AG09309 (cell line): Measurements from ENCODE around the gene OMP.

Experiments used
- DNase-seq: peaks from one replicate; pipeline ENCODE4 v3.0.0-alpha.2; 2010; ENCODE audit warnings: low read depth
- H3K4me3 ChIP-seq: 2 replicates; pipeline ENCODE4 v1.5.1; 2011; ENCODE audit warnings: mild to moderate bottlenecking, low read depth, low read length, moderate library complexity; ENCODE audit not compliant: control insufficient read depth
- TF ChIP-seq, protein P1 (sequence below): IDR thresholded peaks from 2 replicates; pipeline ENCODE4 v1.5.1; 2011; ENCODE audit warnings: mild to moderate bottlenecking, low read depth, low read length, inconsistent platforms; ENCODE audit not compliant: insufficient read depth, control insufficient read depth; ENCODE audit errors: missing control alignments

Gene OMP

DNA sequence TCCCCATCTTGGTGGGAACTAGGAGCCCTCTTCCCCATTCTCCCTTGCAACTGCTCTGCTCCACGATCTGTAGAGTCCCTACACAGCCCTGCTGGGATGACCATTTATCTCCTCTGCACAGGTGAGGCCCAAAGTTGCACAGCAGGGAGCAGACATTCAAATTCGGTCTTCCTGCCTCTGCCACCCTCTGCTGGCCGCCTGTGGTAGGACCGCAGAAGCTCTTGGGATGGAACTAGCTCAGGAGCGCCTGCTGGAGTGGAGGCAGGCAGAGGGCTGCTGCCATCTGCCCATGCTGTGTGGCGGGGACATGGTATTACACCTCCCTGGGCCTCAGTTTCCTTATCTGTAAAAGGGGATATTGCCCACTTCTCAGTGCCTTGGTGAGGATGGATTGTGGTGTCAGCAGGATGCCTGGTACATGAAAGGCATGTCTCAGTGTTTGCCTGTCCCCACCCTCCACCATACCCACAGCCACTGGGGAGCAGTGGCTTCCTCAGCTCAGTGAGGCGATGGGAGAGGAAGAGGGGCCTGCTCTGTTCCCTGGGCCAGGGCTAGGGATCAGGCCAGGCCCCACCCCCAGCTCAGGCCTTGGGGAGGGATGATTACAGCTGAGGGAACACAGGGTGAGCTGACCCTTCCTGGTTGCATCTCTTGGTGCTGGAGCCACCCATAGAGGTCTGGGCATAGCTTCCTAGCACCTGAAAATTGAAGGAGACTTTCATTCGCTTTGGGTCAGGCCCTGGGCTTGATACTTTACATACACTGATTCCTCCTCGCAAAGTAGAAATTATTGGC lies 11.3 kb upstream of the OMP start:
- no peak overlapping the region for H3K4me3 ChIP-seq
- TF ChIP-seq, protein P1, sequence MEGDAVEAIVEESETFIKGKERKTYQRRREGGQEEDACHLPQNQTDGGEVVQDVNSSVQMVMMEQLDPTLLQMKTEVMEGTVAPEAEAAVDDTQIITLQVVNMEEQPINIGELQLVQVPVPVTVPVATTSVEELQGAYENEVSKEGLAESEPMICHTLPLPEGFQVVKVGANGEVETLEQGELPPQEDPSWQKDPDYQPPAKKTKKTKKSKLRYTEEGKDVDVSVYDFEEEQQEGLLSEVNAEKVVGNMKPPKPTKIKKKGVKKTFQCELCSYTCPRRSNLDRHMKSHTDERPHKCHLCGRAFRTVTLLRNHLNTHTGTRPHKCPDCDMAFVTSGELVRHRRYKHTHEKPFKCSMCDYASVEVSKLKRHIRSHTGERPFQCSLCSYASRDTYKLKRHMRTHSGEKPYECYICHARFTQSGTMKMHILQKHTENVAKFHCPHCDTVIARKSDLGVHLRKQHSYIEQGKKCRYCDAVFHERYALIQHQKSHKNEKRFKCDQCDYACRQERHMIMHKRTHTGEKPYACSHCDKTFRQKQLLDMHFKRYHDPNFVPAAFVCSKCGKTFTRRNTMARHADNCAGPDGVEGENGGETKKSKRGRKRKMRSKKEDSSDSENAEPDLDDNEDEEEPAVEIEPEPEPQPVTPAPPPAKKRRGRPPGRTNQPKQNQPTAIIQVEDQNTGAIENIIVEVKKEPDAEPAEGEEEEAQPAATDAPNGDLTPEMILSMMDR = peak; percentile 96
- no peak for DNase-seq

DNA sequence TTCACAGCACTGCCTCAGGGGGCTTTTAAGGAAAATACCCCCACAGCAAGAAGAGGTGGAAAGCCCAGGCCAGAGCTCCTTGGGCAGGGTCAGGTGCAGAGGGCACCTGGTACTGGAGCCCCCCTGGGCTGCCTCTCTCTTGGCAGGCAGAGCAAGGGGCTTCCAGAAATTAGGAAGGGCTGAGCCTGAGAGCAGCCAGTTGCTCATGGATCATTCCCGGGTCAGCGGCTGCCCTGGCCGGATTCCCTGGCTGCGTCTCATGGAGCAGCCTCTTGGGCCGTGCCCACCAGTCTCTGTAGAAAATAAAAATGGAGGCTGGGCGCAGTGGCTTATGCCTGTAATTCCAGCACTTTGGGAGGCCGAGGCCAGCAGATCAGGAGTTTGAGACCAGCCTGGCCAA lies 10.3 kb upstream of the OMP start:
- H3K4me3 ChIP-seq = no peak overlapping the region
- DNase-seq = no peak
- TF ChIP-seq, protein P1 = no peak

DNA sequence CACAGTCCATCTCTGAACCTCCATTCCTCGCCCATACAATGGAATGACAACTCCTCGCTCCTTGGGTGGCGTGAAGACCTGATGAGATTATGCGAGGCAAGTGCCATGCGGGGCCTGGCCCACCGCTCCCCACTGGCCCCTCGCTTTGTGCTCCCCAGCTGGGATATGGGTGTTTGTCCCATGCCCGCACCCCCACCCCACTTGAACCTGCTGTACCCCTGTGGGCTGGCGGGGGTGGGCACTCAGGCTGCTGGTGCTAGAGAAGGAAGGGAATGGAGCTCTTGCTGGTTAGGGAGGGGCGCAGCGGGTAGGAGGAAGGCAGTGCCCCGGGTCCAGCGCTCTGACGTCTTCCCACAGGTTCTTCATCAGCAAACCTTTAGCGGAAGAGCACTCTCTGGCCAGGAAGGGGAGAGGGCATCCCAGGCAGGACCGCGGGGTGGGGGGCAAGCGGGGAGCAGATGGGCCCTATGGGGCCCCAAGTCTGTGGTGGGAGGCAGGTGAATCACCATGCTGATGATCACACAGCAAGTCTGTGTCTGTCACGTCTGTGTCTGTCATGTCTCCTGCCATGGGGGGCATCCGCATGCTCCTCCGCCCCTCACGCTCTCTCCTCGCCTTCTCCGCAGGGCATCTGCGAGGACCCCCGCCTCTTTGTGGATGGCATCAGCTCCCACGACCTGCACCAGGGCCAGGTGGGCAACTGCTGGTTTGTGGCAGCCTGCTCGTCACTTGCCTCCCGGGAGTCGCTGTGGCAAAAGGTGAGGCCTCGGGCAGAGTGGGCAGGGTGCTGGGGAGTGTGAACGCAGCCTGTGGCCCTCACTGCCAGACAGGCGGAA lies 9.4 kb upstream of the OMP start:
- TF ChIP-seq, protein P1 = no peak
- no peak overlapping the region for H3K4me3 ChIP-seq
- DNase-seq = no peak

DNA sequence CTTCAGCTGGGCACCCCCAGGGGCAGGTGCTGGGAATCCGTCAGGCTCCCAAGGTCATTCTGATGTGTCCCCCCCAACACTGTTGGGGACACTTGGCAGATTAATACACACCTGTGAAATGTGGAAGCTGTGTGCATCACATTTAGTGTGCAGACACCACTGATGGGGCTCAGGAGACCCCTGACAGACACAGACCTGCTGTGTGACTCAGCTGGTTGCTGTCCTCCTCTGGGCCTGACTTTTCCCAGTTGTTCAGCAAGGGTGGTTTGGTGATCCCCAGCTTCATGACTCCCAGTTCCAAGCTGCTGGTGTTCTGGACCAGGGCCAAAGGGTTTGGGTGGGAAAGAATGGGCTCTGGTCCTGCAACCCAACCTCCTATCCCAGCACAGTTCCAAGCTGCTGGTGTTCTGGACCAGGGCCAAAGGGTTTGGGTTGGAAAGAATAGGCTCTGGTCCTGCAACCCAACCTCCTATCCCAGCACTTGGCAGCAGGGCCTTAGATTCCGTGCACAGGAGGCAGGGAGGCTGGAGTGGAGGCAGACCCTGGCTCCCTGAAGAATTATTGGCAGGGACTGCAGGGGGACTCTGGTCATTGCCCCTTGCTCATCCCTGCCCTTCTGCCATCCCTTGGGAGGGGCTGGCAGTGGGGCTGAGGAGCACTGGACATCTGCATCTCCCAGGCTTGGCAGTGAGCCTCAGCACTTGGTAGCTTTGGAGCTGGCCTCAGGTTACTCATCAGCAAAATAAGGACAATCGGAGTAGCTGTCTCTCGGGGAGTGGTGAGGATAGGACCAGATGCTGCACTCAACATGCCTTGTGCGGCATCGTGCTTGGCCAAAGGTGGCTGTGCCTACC lies 8.4 kb upstream of the OMP start:
- H3K4me3 ChIP-seq = no peak overlapping the region
- TF ChIP-seq, protein P1 = no peak
- DNase-seq = no peak

DNA sequence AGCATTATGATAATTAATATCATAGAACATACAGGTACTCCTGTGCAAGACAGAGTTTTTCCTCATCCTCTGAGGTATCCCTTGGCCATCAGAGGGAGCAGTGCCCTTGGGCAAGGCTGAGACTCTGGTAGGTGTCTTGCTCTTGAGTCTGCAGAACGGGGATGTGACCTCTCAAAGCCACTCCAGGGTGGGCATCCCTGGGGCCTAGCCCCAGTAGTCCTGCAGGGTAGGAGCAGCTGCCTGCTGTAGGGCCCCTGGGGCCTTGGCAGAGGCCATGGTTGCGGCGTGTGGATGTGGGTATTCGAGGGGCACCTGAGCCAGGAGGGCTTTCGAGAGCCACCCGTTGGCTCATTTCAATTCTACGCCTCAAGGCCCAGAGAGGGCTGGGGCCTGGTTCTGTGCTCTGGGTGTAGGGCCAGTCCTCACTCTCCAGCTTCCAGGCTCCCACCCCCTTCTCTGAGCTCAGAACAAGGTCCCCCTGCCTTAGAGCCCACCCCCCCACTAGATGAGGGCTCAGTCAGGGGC lies 7.7 kb upstream of the OMP start:
- TF ChIP-seq, protein P1 = no peak
- H3K4me3 ChIP-seq = no peak overlapping the region
- DNase-seq = no peak
